ENCODE results near the gene BLOC1S4. TPM values are rescaled to one million over a fixed set of nuclear protein-coding genes. Genes with fewer than 3 reads are reported as not detected.
"Not testable (repeated sequence)": the region's sequence is repeated elsewhere in the genome, so short reads cannot be mapped to it uniquely, and the experiment has no call there.

Gene BLOC1S4
- total RNA-seq, 1 donor from 2014 or later: 10.2 TPM

GRCh38 chr4:6715704-6716017, 313 bp upstream of the BLOC1S4 start:
- FAIRE-seq: no peak

GRCh38 chr4:6716958-6717655, 1.1 kb downstream of the BLOC1S4 start:
- no peak for FAIRE-seq

More at GRCh38 chr4:6715704-6716017, 313 bp upstream of the BLOC1S4 start:
- no peak for DNase-seq (ENCODE audit: low spot score in 2 of 2)

GRCh38 chr4:6718932-6719610, 3.1 kb downstream of the BLOC1S4 start:
- no peak for DNase-seq (ENCODE audit: low spot score in 2 of 2)
- FAIRE-seq: no peak

More at GRCh38 chr4:6716958-6717655, 1.1 kb downstream of the BLOC1S4 start:
- DNase-seq (ENCODE audit: low spot score in 2 of 2): no peak

- FAIRE-seq: no peak
- no peak for DNase-seq (ENCODE audit: low spot score in 2 of 2)
These were observed 3.7 kb downstream of the BLOC1S4 start for GRCh38 chr4:6719611-6720179.

GRCh38 chr4:6720202-6720699, 4.3 kb downstream of the BLOC1S4 start:
- FAIRE-seq (no peak), DNase-seq (ENCODE audit: low spot score in 2 of 2) (peak; percentile 81 to 92)

- no peak for DNase-seq (ENCODE audit: low spot score in 2 of 2)
- no peak for FAIRE-seq
These were observed 5.1 kb downstream of the BLOC1S4 start for GRCh38 chr4:6721121-6721520.

GRCh38 chr4:6722891-6723290, 6.9 kb downstream of the BLOC1S4 start:
- DNase-seq (ENCODE audit: low spot score in 2 of 2): no peak
- FAIRE-seq: no peak

- no peak for FAIRE-seq
These were observed 7.9 kb downstream of the BLOC1S4 start for GRCh38 chr4:6723851-6724250.

GRCh38 chr4:6724421-6725111, 8.6 kb downstream of the BLOC1S4 start:
- no peak for FAIRE-seq
- DNase-seq (ENCODE audit: low spot score in 2 of 2): no peak

More at GRCh38 chr4:6723851-6724250, 7.9 kb downstream of the BLOC1S4 start:
- no peak for DNase-seq (ENCODE audit: low spot score in 2 of 2)

- not testable (repeated sequence) for FAIRE-seq; DNase-seq (ENCODE audit: low spot score in 2 of 2)
These were observed 9.5 kb downstream of the BLOC1S4 start for GRCh38 chr4:6725427-6725961.

GRCh38 chr4:6727081-6727942, 11.3 kb downstream of the BLOC1S4 start:
- DNase-seq (ENCODE audit: low spot score in 2 of 2) (peak; percentile 70 to 71), FAIRE-seq (no peak)

- no peak for DNase-seq (ENCODE audit: low spot score in 2 of 2)
- no peak for FAIRE-seq
These were observed 11.9 kb downstream of the BLOC1S4 start for GRCh38 chr4:6727943-6728250.

- DNase-seq (ENCODE audit: low spot score in 2 of 2): no peak
- FAIRE-seq: no peak
These were observed 12.5 kb downstream of the BLOC1S4 start for GRCh38 chr4:6728320-6729029.

GRCh38 chr4:6730603-6731317, 14.8 kb downstream of the BLOC1S4 start:
- FAIRE-seq (no peak), DNase-seq (ENCODE audit: low spot score in 2 of 2) (no peak)

- DNase-seq (ENCODE audit: low spot score in 2 of 2) (no peak), FAIRE-seq (no peak)
These were observed 15.3 kb downstream of the BLOC1S4 start for GRCh38 chr4:6731318-6731675.

GRCh38 chr4:6731780-6732179, 15.8 kb downstream of the BLOC1S4 start:
- FAIRE-seq (no peak), DNase-seq (ENCODE audit: low spot score in 2 of 2) (no peak)

GRCh38 chr4:6732441-6733357, 16.7 kb downstream of the BLOC1S4 start:
- no peak for FAIRE-seq

More at GRCh38 chr4:6732441-6733357, 16.7 kb downstream of the BLOC1S4 start:
- peak in 1 of 2 donors; percentile 66 for DNase-seq (ENCODE audit: low spot score in 2 of 2)
